SH-SY5Y (cell line): Measurements from ENCODE around the gene SH3BGRL2.

ENCODE experiments used
- GATA2 ChIP-seq: IDR thresholded peaks from 2 replicates; pipeline ENCODE4 v1.6.1; 2011; ENCODE audit warnings: mild to moderate bottlenecking, low read depth, low read length
- GATA3 ChIP-seq: IDR thresholded peaks from 2 replicates; pipeline ENCODE4 v1.6.1; 2011; ENCODE audit warnings: low read depth, mild to moderate bottlenecking, low read length, moderate library complexity

The SH3BGRL2 gene

DNA sequence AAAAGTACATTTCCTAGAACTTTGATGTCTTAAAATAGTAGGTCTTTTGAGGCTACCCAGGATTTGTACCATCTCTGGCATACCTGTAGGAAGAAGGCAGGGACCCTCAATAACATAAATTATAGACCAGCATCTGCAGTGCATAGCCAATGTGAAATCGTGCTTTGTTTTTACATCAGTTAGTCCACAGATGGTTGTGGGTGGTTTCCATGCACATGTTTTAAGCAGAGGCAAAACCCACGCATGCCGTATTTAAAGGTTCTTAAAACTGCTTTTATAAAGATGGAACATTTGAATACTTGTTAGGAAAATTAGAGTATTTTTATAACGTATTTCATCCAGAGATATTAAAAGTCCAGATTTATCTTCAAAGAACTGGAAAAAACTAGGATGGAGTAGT is 66.3 kb downstream of the SH3BGRL2 start:
- TF ChIP-seq GATA3 = no peak
- no peak for TF ChIP-seq GATA2

DNA sequence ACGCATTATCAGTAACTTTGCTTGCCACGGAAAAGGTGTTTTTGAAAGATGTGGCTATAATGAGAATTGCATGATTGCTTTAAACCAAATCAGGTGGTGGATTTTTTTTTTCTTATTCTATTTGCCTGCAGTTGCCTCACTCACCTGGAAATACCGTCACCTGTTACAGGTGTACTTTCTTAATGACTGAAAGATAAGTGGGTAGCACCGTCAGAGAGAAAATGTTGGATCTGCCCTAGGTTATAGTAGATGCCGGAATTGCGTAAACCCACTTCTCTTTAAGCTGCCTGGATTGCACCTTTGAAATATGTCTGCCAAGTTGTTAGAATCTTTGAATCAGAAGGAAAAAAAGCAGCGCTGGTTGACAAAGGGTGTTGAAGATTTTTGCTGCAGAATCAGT is 68.5 kb downstream of the SH3BGRL2 start:
- TF ChIP-seq GATA2 = no peak
- TF ChIP-seq GATA3 = no peak

DNA sequence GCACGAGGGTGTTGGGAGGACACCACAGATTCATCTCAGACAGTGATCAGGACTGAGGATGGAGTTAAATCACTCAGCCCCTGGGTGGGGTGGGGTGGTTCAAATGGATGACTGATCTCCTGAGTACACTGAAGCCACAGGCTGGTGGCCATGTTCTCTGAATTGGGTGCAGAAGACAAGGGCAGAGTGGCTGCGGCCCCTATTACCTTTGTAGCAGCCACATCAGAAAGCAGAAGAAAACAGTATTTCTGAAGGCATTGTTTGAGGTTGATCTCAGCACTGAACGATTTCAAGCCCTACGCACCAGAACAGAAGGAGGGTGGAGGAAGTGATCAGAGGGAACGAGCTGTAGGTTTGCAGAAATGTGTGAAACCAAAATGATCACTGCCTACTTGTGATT is 71.6 kb downstream of the SH3BGRL2 start:
- TF ChIP-seq GATA3 = no peak
- no peak for TF ChIP-seq GATA2

DNA sequence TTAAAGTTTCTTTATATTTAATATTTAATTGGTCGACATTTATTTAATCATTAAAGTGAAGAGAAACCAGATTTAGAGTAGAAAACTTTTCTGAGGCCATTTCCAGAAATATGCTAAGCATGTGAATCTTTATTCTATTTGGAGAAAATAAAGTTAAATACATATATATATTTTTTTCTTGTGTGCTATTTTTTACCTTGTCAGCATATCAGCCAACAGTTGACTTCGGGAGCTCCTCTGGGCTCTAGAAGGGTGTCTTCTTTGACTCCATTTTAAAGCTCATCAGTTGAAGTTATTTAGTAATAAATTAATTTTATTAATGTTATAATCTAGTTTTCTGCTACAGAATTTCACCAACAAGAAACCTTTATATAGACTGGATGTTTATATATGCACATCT is 73.1 kb downstream of the SH3BGRL2 start:
- TF ChIP-seq GATA3 (no peak), GATA2 (no peak)

DNA sequence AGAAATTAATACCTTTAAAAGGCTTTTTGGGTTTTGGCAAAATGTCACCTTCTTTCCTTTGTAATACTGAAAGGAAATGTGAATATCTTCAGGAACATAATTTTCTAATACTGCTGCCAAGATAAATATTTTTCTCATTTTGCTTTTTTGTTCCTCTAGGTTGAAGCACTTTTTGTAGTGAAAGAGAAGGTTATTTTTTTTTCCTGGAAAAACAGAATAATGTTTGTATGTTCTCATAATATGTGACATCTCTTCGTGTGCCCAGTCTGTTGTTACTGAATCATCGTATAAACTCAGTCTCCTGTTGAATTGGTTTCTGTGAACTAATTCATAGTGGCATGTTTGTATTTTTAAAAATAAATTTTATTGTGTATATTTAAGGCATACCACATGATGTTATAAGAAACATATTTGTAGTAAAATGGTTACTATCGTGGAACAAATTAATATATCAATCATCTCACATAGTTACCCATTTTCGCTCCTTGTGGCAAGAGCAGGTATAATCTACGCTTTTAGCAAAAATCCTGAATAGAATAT is 74.4 kb downstream of the SH3BGRL2 start:
- TF ChIP-seq GATA3 (no peak), GATA2 (no peak)

- TF ChIP-seq GATA2 = no peak
- TF ChIP-seq GATA3 = no peak
Measured at GRCh38 chr6:79706527-79706926, 75.4 kb downstream of the SH3BGRL2 start.

DNA sequence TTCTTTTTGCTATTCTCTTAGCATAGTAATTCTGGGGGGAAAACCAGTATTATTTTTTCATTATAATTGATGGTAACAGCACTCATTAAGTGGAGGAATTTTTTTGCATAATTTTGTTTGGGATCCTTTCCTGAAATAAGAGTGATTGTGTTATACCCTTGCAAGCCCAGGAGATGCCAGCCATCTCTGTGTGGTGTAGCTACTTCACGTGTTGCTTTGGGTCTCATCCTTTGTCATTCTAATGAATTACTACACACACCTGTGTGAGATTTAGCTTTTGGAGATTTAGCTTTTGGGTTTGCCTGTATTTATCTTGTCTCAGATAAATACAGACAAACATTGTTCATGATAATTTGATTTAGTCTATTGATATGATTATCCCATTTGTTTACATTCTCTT is 76.5 kb downstream of the SH3BGRL2 start:
- TF ChIP-seq GATA3 (no peak), GATA2 (no peak)

GRCh38 chr6:79708095-79708791 is 77.1 kb downstream of the SH3BGRL2 start:
- no peak for TF ChIP-seq GATA2
- no peak for TF ChIP-seq GATA3

DNA sequence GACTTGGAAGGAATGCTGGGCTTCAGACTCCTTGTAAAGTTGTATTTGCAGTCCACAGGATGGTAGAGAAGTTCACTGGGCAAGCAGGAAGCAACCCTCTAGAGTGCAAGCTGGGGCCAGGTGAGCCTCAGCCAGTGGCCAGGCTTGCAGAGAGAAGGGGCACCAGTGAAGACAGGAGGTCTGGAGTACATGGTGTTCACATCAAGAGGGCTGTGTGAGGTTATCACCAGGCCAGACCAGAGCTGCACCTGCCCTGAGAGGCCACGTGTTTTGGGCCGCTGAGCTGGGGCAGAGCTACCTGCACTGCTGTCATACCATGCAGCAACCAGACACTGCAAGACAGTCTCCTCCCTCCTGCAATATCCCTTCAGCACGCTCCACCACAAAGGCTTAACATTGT is 79.0 kb downstream of the SH3BGRL2 start:
- TF ChIP-seq GATA3 (no peak), GATA2 (no peak)

GRCh38 chr6:79711167-79711566 is 80.0 kb downstream of the SH3BGRL2 start:
- no peak for TF ChIP-seq GATA3
- no peak for TF ChIP-seq GATA2

DNA sequence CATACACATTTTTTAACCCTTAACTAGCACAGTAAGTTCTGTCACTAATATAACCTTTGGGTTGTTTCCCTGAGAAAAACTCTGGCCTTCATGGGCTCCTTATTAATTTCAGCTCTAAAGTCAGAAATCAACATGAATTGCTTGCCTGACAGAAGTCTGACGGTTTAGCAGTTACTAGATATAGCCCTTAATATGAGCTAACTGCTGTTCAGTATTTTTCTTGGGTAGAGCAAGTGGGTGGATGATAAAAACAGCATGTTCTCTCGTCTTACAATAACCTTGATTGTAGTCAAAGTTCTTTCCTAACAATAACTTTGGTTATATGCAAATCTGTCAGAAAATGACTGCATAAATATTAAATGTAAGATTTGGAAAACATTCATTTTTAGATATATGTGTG is 81.0 kb downstream of the SH3BGRL2 start:
- TF ChIP-seq GATA3 (no peak), GATA2 (no peak)

DNA sequence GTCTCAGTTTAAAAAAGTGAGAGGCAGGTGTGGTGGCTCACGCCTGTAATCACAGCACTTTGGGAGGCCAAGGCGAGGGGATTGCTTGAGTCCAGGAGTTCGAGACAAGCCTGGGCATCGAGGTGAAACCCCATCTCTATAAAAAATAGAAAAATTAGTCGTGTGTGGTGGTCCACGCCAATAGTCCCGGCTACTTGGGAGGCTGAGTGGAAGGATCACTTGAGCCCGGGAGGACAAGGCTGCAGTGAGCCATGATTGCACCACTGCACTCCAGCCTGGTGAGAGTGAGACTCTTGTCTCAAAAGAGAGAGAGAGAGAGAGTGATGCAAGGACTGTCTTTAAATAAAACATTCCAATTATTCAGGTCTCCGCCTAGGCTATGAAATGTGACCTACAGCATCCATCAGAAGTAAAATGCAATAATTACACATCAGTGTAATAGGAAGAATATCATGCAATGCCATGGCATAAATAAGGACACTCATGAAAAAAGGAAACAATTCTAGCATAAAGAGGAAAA is 81.5 kb downstream of the SH3BGRL2 start:
- no peak for TF ChIP-seq GATA2
- TF ChIP-seq GATA3 = no peak

- TF ChIP-seq GATA2 (no peak), GATA3 (no peak)
Measured at GRCh38 chr6:79713701-79714322, 82.7 kb downstream of the SH3BGRL2 start.

DNA sequence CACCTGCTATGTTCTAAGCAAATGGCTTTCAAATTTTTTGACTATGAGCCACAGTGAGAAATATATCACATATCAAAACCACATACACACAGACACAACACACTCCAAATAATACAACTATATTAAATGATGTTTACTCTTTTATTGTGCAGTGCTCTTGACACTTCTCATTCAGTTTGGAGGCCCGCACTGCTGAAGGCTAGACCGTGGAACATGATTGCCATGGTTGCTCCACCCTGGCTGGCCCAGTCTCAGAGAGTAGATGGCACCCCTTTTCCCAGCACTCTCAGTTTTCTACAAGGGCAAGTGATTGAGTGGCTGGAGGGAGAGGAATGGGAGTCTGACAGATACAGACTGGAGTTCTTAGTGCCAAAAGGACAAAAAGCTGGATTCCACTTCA is 86.9 kb downstream of the SH3BGRL2 start:
- no peak for TF ChIP-seq GATA2
- TF ChIP-seq GATA3 = no peak
